ENCODE measurements around the gene TMEM107.

DNA sequence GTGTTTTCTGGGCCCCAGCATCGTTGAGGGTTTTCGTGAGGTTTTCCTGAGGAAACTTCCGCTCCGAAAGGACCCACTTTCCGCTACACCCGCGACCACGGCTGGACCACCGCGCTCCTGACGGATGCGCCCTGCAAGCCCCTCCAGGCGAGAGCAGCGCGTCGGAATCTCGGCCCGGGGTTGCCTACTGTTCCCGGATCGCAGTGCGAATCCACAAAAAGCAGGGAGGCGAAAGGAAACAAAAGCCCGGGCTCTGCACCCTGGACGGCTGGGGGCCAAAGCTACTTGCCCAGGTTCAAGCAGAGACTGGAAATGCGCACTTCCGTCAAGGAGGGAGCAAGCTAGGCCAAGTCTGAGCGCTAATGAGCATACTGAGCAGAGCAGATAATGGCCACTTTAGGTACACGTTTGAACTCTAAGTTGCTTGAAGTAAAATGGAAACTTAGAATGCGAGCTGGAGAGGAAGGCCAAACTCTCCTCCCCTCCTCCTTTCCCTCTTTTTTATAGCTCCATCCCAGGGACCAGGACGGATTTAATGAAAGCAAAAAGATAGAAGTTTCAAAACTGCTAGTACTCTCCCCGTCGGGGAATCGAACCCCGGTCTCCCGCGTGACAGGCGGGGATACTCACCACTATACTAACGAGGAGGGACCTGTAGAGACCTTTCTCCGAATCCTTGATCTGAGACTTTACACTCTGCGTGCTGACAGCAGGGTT is 45.6 kb upstream of the TMEM107 start:
- TF ChIP-seq GLI4 (tag by site-specific recombination; IDR thresholded peaks at IDR 0.05) (no peak), ZNF626 (tag by site-specific recombination; IDR thresholded peaks at IDR 0.05) (peak; percentile 25; the same call in 1 of the 2 replicates), ZNF302 (tag by site-specific recombination; IDR thresholded peaks at IDR 0.05; ENCODE audit: low read depth) (no peak), ZNF549 (tag by site-specific recombination; IDR thresholded peaks at IDR 0.05) (no peak), ZNF433 (tag by site-specific recombination; IDR thresholded peaks at IDR 0.05; ENCODE audit: low read depth) (no peak), ZNF350 (tag by site-specific recombination; IDR thresholded peaks at IDR 0.05) (no peak), ZNF530 (tag by site-specific recombination; IDR thresholded peaks at IDR 0.05; ENCODE audit: low read depth) (no peak), ZNF473 (tag by site-specific recombination; IDR thresholded peaks at IDR 0.05) (no peak), ZIC2 (tag by site-specific recombination; IDR thresholded peaks at IDR 0.05) (peak; percentile 80), ZNF341 (tag by site-specific recombination; IDR thresholded peaks at IDR 0.05; ENCODE audit: low read depth) (0 out of 2 replicates have a peak, but pooled peaks have one; percentile 7)
- TF ChIP-seq, protein P1, sequence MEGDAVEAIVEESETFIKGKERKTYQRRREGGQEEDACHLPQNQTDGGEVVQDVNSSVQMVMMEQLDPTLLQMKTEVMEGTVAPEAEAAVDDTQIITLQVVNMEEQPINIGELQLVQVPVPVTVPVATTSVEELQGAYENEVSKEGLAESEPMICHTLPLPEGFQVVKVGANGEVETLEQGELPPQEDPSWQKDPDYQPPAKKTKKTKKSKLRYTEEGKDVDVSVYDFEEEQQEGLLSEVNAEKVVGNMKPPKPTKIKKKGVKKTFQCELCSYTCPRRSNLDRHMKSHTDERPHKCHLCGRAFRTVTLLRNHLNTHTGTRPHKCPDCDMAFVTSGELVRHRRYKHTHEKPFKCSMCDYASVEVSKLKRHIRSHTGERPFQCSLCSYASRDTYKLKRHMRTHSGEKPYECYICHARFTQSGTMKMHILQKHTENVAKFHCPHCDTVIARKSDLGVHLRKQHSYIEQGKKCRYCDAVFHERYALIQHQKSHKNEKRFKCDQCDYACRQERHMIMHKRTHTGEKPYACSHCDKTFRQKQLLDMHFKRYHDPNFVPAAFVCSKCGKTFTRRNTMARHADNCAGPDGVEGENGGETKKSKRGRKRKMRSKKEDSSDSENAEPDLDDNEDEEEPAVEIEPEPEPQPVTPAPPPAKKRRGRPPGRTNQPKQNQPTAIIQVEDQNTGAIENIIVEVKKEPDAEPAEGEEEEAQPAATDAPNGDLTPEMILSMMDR (tag by site-specific recombination; IDR thresholded peaks at IDR 0.05), result peak; percentile 24; the same call in 1 of the 2 replicates
- TF ChIP-seq, protein P2, sequence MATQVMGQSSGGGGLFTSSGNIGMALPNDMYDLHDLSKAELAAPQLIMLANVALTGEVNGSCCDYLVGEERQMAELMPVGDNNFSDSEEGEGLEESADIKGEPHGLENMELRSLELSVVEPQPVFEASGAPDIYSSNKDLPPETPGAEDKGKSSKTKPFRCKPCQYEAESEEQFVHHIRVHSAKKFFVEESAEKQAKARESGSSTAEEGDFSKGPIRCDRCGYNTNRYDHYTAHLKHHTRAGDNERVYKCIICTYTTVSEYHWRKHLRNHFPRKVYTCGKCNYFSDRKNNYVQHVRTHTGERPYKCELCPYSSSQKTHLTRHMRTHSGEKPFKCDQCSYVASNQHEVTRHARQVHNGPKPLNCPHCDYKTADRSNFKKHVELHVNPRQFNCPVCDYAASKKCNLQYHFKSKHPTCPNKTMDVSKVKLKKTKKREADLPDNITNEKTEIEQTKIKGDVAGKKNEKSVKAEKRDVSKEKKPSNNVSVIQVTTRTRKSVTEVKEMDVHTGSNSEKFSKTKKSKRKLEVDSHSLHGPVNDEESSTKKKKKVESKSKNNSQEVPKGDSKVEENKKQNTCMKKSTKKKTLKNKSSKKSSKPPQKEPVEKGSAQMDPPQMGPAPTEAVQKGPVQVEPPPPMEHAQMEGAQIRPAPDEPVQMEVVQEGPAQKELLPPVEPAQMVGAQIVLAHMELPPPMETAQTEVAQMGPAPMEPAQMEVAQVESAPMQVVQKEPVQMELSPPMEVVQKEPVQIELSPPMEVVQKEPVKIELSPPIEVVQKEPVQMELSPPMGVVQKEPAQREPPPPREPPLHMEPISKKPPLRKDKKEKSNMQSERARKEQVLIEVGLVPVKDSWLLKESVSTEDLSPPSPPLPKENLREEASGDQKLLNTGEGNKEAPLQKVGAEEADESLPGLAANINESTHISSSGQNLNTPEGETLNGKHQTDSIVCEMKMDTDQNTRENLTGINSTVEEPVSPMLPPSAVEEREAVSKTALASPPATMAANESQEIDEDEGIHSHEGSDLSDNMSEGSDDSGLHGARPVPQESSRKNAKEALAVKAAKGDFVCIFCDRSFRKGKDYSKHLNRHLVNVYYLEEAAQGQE (tag by site-specific recombination; IDR thresholded peaks at IDR 0.05), result peak; percentile 43; the same call in 1 of the 2 replicates
- TF ChIP-seq, protein P3, sequence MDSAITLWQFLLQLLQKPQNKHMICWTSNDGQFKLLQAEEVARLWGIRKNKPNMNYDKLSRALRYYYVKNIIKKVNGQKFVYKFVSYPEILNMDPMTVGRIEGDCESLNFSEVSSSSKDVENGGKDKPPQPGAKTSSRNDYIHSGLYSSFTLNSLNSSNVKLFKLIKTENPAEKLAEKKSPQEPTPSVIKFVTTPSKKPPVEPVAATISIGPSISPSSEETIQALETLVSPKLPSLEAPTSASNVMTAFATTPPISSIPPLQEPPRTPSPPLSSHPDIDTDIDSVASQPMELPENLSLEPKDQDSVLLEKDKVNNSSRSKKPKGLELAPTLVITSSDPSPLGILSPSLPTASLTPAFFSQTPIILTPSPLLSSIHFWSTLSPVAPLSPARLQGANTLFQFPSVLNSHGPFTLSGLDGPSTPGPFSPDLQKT (IDR thresholded peaks at IDR 0.05; ENCODE audit: borderline replicate concordance, low read depth, low read length), result no peak
